GM19467 (cell line): ENCODE results near the gene CHAF1A.

Experiments used
- ATAC-seq: cut with Tn5 transposase; IDR thresholded peaks from one replicate; pipeline ENCODE4 v1.9.1; 2021; ENCODE audit warnings: mild to moderate bottlenecking, moderate library complexity; ENCODE audit not compliant: unreplicated experiment

The CHAF1A gene

GRCh38 chr19:4400135-4400936 is 2.1 kb upstream of the CHAF1A start, which contains the start of gene SH3GL1:
Gene SH3GL1, minus strand, starts transcription at chr19:4400547. Its CDS starts 179 bp downstream, at chr19:4400368.
- peak; percentile 59 for ATAC-seq

GRCh38 chr19:4401769-4402170 is 670 bp upstream of the CHAF1A start:
- ATAC-seq = no peak

- ATAC-seq = no peak
Observed at GRCh38 chr19:4403005-4403761, 743 bp downstream of the CHAF1A start.

GRCh38 chr19:4405977-4406376 is 3.5 kb downstream of the CHAF1A start:
- ATAC-seq = no peak

- no peak for ATAC-seq
Observed at GRCh38 chr19:4406626-4407025, 4.2 kb downstream of the CHAF1A start.

GRCh38 chr19:4409123-4409933 is 6.9 kb downstream of the CHAF1A start:
- no peak for ATAC-seq

- no peak for ATAC-seq
Observed at GRCh38 chr19:4413588-4413987, 11.1 kb downstream of the CHAF1A start.

GRCh38 chr19:4414144-4414799 is 11.8 kb downstream of the CHAF1A start:
- no peak for ATAC-seq

- ATAC-seq = no peak
Observed at GRCh38 chr19:4414800-4415321, 12.4 kb downstream of the CHAF1A start.

GRCh38 chr19:4415352-4415751 is 12.9 kb downstream of the CHAF1A start:
- no peak for ATAC-seq

- ATAC-seq = no peak
Observed at GRCh38 chr19:4416268-4416667, 13.8 kb downstream of the CHAF1A start.

- no peak for ATAC-seq
Observed at GRCh38 chr19:4423416-4424126, 21.1 kb downstream of the CHAF1A start.

- ATAC-seq = no peak
Observed at GRCh38 chr19:4425537-4425936, 23.1 kb downstream of the CHAF1A start.

GRCh38 chr19:4428326-4428975 is 26.0 kb downstream of the CHAF1A start:
- ATAC-seq = no peak

- ATAC-seq = no peak
Observed at GRCh38 chr19:4429256-4429655, 26.8 kb downstream of the CHAF1A start.

- no peak for ATAC-seq
Observed at GRCh38 chr19:4429771-4430171, 27.3 kb downstream of the CHAF1A start.

- ATAC-seq = no peak
Observed at GRCh38 chr19:4430760-4431159, 28.3 kb downstream of the CHAF1A start.

GRCh38 chr19:4431296-4431695 is 28.9 kb downstream of the CHAF1A start:
- no peak for ATAC-seq
